ENCODE measurements around the gene UGDH. TPM values are rescaled to one million over a fixed set of nuclear protein-coding genes. Genes with fewer than 3 reads are reported as not detected.

UGDH gene
- total and polyA plus RNA-seq, 2 donors (not counting 3 experiments of a cell fraction or from before 2014, with no cell fraction given) = 41.3 to 62.1 TPM

- Histone ChIP-seq H3K9me1 (replicated peaks; ENCODE audit: control insufficient read depth, extremely low read depth, insufficient read depth, low read length) (no peaks in the 10 kb centered on the region), H4K20me1 (replicated peaks; ENCODE audit: control insufficient read depth, extremely low read depth, insufficient read depth, low read length) (no peaks in the 10 kb centered on the region), H3K9me3 (replicated peaks; ENCODE audit: control insufficient read depth, insufficient read depth, low read length) (no peaks in the 10 kb centered on the region), H3K4me3 (replicated peaks in 1 of 3; ENCODE audit: insufficient read depth in 1 of 3, low read depth in 1 of 3, low read length in 3 of 3) (no peak overlapping the region), H3K27me3 (ENCODE audit: control insufficient read depth in 2 of 2, insufficient read depth in 2 of 2, low read length in 2 of 2) (no peaks in the 10 kb centered on the region), H3K36me3 (ENCODE audit: control insufficient read depth in 2 of 2, extremely low read depth in 1 of 2, insufficient read depth in 2 of 2, low read length in 2 of 2) (no peaks in the 10 kb centered on the region), H3K9ac (replicated peaks; ENCODE audit: extremely low read depth, insufficient read depth, low read length) (no peak overlapping the region), H2AFZ (ENCODE audit: low read depth, low read length) (no peak overlapping the region), H3K4me2 (ENCODE audit: insufficient read depth, low read length) (no peak overlapping the region), H3K79me2 (ENCODE audit: control insufficient read depth, insufficient read depth, low read length) (no peaks in the 10 kb centered on the region), H3K27ac (ENCODE audit: insufficient read depth, low read depth, low read length) (no peak overlapping the region), H3K4me1 (ENCODE audit: control insufficient read depth, extremely low read depth, insufficient read depth, low read length) (no peaks in the 10 kb centered on the region)
- DNase-seq (ENCODE audit: low read depth, low spot score) = no peak
- intact Hi-C loops (cut with micrococcal nuclease) (no loop called here), dilution Hi-C loops (cut with MboI; ENCODE audit: extremely low pct_ligation_motif_present, low sequenced_read_pairs) (no loop called here)
- no peak for FAIRE-seq
- no peak for TF ChIP-seq GATA2 (IDR thresholded peaks at IDR 0.05; ENCODE audit: insufficient read depth, insufficient read length, low read depth, low read length)
- no peak for TF ChIP-seq MYC (IDR thresholded peaks at IDR 0.05; ENCODE audit: low read depth, low read length)
- no peak for TF ChIP-seq JUN (IDR thresholded peaks at IDR 0.05; ENCODE audit: borderline replicate concordance, insufficient read depth, insufficient read length, low read depth)
- no peak for TF ChIP-seq EZH2 (IDR thresholded peaks at IDR 0.05; ENCODE audit: borderline replicate concordance, low read depth, low read length, severe bottlenecking)
- TF ChIP-seq MAX (IDR thresholded peaks at IDR 0.05; ENCODE audit: insufficient read depth, insufficient read length) = no peak
- TF ChIP-seq POLR2A (IDR thresholded peaks at IDR 0.05; ENCODE audit: low read depth, low read length) = no peak
- TF ChIP-seq CTCF (IDR thresholded peaks at IDR 0.05; ENCODE audit: extremely low read depth in 1 of 2, insufficient read depth in 1 of 2, low read depth in 1 of 2, low read length in 2 of 2) = no peak
- no peak for TF ChIP-seq POLR2AphosphoS5 (IDR thresholded peaks at IDR 0.05; ENCODE audit: insufficient read depth, low read depth, low read length)
- no peak for TF ChIP-seq FOS (IDR thresholded peaks at IDR 0.05; ENCODE audit: borderline replicate concordance, insufficient read depth, low read length)
- no TSS peak for BruUV-seq (replicated peaks)
- POLR2A ChIA-PET = no interaction called here
- CTCF ChIA-PET = interaction anchor here (0.6 kb wide), 1 partner anchor 60 kb away, joined by 3 read pairs; no protein-coding TSS in a partner anchor
Measured at GRCh38 chr4:39571504-39571903, 44.3 kb upstream of the UGDH start.
